GM18858 (cell line): ENCODE results near the gene FOXL2.

Experiments
- ATAC-seq: cut with Tn5 transposase; IDR thresholded peaks from one replicate; pipeline ENCODE4 v1.9.1; 2021; ENCODE audit not compliant: unreplicated experiment

FOXL2 gene

GRCh38 chr3:138945709-138946662 lies 951 bp downstream of the FOXL2 start:
- no peak for ATAC-seq

GRCh38 chr3:138944929-138945708 lies 1.8 kb downstream of the FOXL2 start:
- no peak for ATAC-seq

- no peak for ATAC-seq
Observed at GRCh38 chr3:138944654-138944928, 2.3 kb downstream of the FOXL2 start.

GRCh38 chr3:138943724-138944653 lies 2.9 kb downstream of the FOXL2 start:
- ATAC-seq = no peak

DNA sequence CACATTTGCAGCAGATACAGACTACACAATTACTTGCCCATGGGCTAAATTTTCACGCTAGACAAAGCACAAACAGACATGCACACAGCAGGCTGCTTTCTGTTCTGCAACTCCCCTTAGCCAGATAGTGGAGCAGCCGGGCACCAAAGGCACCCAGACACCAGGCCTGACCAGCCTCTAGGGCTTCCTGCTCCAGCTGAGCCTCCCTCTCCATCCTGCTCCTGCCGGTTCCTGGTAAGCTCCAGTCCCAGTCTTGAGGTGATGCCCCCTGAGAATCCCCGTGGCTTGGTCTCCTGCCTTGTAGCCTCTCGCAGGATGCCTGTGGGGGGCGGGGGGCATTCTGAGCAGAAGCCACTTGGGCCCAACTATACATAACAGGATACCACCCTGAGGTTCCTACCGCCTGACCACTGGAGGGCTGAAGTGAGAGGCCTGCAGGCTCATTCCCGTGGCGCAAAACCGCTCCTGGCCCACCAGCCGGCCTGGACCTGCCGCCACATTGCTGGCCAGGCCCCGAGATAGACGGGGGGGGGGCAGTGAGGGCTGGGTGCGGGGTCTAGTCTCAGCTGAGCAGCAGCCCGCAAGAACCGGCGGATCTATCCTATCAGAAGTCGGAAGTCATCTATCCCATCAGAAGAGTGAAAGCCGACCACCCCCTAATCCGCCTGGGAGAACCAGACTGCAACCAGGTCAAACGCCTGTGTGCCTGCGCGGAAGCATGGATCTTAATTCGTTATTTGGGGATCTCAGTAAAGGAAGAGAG lies 3.9 kb downstream of the FOXL2 start:
- ATAC-seq = no peak

DNA sequence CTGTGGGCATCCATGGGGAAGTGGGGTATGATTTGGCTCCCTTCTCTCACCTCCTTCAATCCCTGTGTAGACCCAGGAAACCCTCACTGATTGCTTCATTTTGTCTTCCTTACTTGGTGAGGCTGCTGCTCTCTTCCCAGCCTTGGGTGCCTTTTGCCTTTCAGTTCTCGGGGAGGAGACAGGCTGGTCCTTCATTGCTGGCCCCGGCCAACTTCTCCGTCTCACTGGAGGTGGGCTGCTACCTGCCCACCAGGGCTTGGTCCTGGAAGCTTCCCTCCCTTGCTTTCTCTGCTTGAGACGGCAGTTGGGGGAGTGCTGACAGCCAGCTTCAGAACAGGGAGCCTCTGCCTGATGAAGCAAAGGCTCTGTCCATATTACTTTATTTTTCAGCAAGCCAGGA lies 4.7 kb downstream of the FOXL2 start:
- ATAC-seq = no peak

- no peak for ATAC-seq
Observed at GRCh38 chr3:138941259-138941885, 5.6 kb downstream of the FOXL2 start.

GRCh38 chr3:138940446-138940845 lies 6.5 kb downstream of the FOXL2 start:
- ATAC-seq = no peak

- ATAC-seq = no peak
Observed at GRCh38 chr3:138939561-138940241, 7.2 kb downstream of the FOXL2 start.

DNA sequence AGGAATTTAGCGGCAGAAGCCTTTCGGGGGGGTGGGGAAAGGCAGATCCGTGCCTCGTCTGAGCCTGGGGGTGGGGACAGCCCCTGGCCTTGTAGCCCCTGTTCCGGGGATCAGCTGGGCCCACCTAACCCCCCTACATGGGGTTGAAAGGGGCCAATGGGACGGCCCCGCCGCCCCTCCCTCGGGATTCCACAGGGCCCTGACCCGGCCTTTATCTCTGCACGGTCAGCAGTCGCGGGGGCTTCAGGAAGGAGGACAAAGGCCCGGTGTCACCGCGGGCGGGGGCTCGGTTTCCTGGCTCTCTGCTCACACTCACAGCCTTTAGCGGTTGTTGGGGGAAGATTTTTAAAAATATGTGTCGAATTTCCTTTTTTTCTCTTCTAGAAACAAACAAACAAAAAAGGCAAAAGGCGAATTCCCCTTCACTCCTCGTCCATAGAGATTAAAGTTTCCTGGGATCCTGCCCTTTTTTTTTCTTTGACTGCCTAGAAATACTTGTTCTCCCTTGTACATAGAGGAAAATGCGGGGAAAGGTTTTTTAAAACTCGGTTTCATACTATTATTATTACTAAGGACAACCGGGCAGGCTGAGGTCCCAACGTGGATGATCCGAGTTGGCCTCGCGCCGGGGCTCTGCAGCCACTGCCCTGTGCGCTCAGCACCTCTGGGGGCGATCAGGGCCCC lies 7.9 kb downstream of the FOXL2 start:
- no peak for ATAC-seq

GRCh38 chr3:138938056-138938876 lies 8.7 kb downstream of the FOXL2 start:
- ATAC-seq = no peak

GRCh38 chr3:138937690-138938055 lies 9.3 kb downstream of the FOXL2 start:
- no peak for ATAC-seq

- ATAC-seq = no peak
Observed at GRCh38 chr3:138936741-138937689, 9.9 kb downstream of the FOXL2 start.

DNA sequence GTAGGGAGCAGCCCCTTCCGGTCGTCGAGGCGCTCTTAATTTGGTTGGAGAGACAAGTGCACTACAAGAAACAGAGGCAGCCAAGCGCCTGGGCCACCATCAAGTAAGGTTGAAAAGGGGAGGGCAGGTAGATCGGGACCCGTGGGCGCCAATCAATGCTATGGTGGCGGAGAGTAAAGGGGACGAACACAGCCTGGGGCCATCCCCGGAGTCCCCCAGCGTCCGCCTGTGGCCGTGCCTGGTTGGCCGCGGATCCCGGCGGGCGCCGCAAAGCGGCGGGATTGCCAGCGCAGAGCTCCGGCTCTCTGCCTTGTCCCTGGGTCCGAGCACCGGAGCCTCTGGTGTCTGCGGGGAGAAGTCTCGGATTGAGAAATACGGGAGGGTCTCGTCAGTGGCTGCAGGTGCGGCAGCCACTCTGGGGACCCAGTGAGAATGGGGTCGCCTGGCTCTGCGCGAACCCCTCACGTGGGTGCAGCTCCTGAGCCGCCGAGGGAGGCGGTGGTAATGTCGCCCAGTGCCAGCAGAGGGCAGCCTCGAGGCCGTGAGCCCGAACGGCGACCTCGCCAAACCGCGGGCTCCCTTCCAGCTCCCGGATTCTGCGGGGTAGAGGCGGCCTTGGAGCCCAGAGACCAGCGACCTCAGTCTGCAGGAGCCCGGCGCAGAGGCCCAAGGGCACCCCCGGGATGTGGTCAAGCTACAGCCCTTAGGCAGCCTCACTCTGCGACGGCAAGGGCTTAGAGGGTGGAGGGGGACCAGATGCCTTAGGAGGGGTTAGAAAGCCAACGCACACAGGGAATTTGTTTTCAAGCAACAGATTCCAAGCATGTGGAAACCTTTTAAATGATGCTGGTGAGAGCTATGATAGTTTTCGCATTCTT lies 10.8 kb downstream of the FOXL2 start:
- ATAC-seq = no peak

GRCh38 chr3:138935505-138935862 lies 11.5 kb downstream of the FOXL2 start:
- ATAC-seq = no peak
